GM23338 (cell line): Measurements from ENCODE around the gene PEPD.

Experiments used
- CTCF ChIP-seq, 2 experiments: fragments of 200-600 bp in 1 of 2; sonication (generic) in 1 of 2; conservative IDR thresholded peaks; 2 replicates each; pipeline versions ENCODE4 v1.5.1 to v1.6.1; 2016 to 2017; ENCODE audit warnings: antibody characterized with exemption in 2 of 2, low read depth in 2 of 2, mild to moderate bottlenecking in 2 of 2, moderate library complexity in 1 of 2
- EZH2 ChIP-seq: fragments of 200-600 bp; sonication (generic); IDR thresholded peaks from one replicate; pipeline ENCODE4 v1.8.0; 2017; ENCODE audit warnings: antibody characterized with exemption, mild to moderate bottlenecking, low read depth; ENCODE audit not compliant: unreplicated experiment
- EZH2phosphoT487 ChIP-seq: fragments of 200-600 bp; sonication (generic); IDR thresholded peaks from one replicate; pipeline ENCODE4 v1.8.1; 2018; ENCODE audit warnings: antibody characterized with exemption; ENCODE audit not compliant: unreplicated experiment
- POLR2AphosphoS5 ChIP-seq: IDR thresholded peaks from 2 replicates; pipeline ENCODE4 v1.6.1; 2016; ENCODE audit warnings: antibody characterized with exemption, low read depth
- STAT1 ChIP-seq: IDR thresholded peaks from one replicate; pipeline ENCODE4 v1.6.1; 2016; ENCODE audit warnings: antibody characterized with exemption; ENCODE audit not compliant: unreplicated experiment
- TF ChIP-seq, protein P1 (sequence below): IDR thresholded peaks from one replicate; pipeline ENCODE4 v1.6.1; 2018; ENCODE audit warnings: antibody characterized with exemption; ENCODE audit not compliant: unreplicated experiment

- TF ChIP-seq, protein P1, sequence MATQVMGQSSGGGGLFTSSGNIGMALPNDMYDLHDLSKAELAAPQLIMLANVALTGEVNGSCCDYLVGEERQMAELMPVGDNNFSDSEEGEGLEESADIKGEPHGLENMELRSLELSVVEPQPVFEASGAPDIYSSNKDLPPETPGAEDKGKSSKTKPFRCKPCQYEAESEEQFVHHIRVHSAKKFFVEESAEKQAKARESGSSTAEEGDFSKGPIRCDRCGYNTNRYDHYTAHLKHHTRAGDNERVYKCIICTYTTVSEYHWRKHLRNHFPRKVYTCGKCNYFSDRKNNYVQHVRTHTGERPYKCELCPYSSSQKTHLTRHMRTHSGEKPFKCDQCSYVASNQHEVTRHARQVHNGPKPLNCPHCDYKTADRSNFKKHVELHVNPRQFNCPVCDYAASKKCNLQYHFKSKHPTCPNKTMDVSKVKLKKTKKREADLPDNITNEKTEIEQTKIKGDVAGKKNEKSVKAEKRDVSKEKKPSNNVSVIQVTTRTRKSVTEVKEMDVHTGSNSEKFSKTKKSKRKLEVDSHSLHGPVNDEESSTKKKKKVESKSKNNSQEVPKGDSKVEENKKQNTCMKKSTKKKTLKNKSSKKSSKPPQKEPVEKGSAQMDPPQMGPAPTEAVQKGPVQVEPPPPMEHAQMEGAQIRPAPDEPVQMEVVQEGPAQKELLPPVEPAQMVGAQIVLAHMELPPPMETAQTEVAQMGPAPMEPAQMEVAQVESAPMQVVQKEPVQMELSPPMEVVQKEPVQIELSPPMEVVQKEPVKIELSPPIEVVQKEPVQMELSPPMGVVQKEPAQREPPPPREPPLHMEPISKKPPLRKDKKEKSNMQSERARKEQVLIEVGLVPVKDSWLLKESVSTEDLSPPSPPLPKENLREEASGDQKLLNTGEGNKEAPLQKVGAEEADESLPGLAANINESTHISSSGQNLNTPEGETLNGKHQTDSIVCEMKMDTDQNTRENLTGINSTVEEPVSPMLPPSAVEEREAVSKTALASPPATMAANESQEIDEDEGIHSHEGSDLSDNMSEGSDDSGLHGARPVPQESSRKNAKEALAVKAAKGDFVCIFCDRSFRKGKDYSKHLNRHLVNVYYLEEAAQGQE: no peak
- TF ChIP-seq POLR2AphosphoS5 (no peak), EZH2phosphoT487 (no peak), CTCF (conservative IDR thresholded peaks at IDR 0.05; ENCODE audit: low read depth in 2 of 2) (no peak), EZH2 (no peak), STAT1 (no peak)
These were observed 143.8 kb downstream of the PEPD start for GRCh38 chr19:33377586-33378475.
